ENCODE results near the gene FOLR3.
"Not testable (repeated sequence)": the region's sequence is repeated elsewhere in the genome, so short reads cannot be mapped to it uniquely, and the experiment has no call there.

Gene FOLR3

GRCh38 chr11:72162891-72163492 lies 27.5 kb downstream of the FOLR3 start:
- no peak for DNase-seq (ENCODE audit: extremely low read depth in 1 of 2, low read depth in 1 of 2)

GRCh38 chr11:72164187-72164586 lies 28.7 kb downstream of the FOLR3 start:
- not testable (repeated sequence) for DNase-seq (ENCODE audit: extremely low read depth in 1 of 2, low read depth in 1 of 2)

- not testable (repeated sequence) for DNase-seq (ENCODE audit: extremely low read depth in 1 of 2, low read depth in 1 of 2)
Observed at GRCh38 chr11:72169046-72169555, 33.6 kb downstream of the FOLR3 start.

GRCh38 chr11:72169754-72170153 lies 34.2 kb downstream of the FOLR3 start:
- DNase-seq (ENCODE audit: extremely low read depth in 1 of 2, low read depth in 1 of 2): not testable (repeated sequence)

- DNase-seq (ENCODE audit: extremely low read depth in 1 of 2, low read depth in 1 of 2): not testable (repeated sequence)
Observed at GRCh38 chr11:72172043-72172442, 36.5 kb downstream of the FOLR3 start.

- no peak for DNase-seq (ENCODE audit: extremely low read depth in 1 of 2, low read depth in 1 of 2)
Observed at GRCh38 chr11:72173291-72173690, 37.8 kb downstream of the FOLR3 start.

GRCh38 chr11:72174302-72175070 lies 39.0 kb downstream of the FOLR3 start:
- DNase-seq (ENCODE audit: extremely low read depth in 1 of 2, low read depth in 1 of 2): no peak

- DNase-seq (ENCODE audit: extremely low read depth in 1 of 2, low read depth in 1 of 2): no peak
Observed at GRCh38 chr11:72177656-72178055, 42.1 kb downstream of the FOLR3 start.

GRCh38 chr11:72179049-72179803 lies 43.7 kb downstream of the FOLR3 start:
- DNase-seq (ENCODE audit: extremely low read depth in 1 of 2, low read depth in 1 of 2): no peak

GRCh38 chr11:72179804-72180396 lies 44.4 kb downstream of the FOLR3 start:
- no peak for DNase-seq (ENCODE audit: extremely low read depth in 1 of 2, low read depth in 1 of 2)

- DNase-seq (ENCODE audit: extremely low read depth in 1 of 2, low read depth in 1 of 2): not testable (repeated sequence)
Observed at GRCh38 chr11:72180892-72181552, 45.5 kb downstream of the FOLR3 start.

- not testable (repeated sequence) for DNase-seq (ENCODE audit: extremely low read depth in 1 of 2, low read depth in 1 of 2)
Observed at GRCh38 chr11:72181553-72181958, 46.0 kb downstream of the FOLR3 start.

- DNase-seq (ENCODE audit: extremely low read depth in 1 of 2, low read depth in 1 of 2): no peak
Observed at GRCh38 chr11:72188267-72188666, 52.7 kb downstream of the FOLR3 start.

Data from stimulated activated CD8-positive, alpha-beta memory T cell treated with anti-CD3 and anti-CD28 coated beads, Interleukin-7, amount 100 ng/mL, for 48 hours (primary cell).